ENCODE results near the gene NHSL2.

DNA sequence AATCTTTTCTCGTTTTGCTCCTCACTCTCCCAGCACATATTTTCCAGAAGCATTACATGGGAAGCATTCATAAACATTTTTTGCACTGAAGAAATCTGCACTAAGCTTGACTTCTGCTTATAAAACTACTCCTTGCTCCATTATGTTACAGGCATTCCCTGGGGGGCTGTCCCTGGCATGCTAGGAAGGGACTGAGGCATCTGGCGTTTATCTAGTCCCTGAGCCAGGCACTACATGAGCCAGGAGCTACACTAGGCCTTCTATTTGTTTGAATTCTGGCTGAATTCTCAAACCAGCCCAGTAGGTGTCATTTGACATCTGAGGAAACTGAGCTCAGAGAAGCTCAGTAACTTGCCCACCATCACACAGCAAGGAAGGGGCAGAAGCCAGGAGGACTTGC is 43.3 kb downstream of the NHSL2 start:
- TF ChIP-seq, protein P1, sequence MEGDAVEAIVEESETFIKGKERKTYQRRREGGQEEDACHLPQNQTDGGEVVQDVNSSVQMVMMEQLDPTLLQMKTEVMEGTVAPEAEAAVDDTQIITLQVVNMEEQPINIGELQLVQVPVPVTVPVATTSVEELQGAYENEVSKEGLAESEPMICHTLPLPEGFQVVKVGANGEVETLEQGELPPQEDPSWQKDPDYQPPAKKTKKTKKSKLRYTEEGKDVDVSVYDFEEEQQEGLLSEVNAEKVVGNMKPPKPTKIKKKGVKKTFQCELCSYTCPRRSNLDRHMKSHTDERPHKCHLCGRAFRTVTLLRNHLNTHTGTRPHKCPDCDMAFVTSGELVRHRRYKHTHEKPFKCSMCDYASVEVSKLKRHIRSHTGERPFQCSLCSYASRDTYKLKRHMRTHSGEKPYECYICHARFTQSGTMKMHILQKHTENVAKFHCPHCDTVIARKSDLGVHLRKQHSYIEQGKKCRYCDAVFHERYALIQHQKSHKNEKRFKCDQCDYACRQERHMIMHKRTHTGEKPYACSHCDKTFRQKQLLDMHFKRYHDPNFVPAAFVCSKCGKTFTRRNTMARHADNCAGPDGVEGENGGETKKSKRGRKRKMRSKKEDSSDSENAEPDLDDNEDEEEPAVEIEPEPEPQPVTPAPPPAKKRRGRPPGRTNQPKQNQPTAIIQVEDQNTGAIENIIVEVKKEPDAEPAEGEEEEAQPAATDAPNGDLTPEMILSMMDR (conservative IDR thresholded peaks at IDR 0.05 in 1 of 2, IDR thresholded peaks at IDR 0.05 in 1 of 2; ENCODE audit: extremely low read depth in 1 of 2, insufficient read depth in 1 of 2, low read depth in 1 of 2, low read length in 2 of 2): no peak
- no peak for TF ChIP-seq EZH2 (IDR thresholded peaks at IDR 0.05; ENCODE audit: borderline replicate concordance, low read length)
